T-helper 17 cell (primary cell): ENCODE data around the gene CD47. TPM values are rescaled to one million over a fixed set of nuclear protein-coding genes. Genes with fewer than 3 reads are reported as not detected.

Experiments used
- ATAC-seq: fragments of 150-1000 bp; cut with Tn5 transposase; 2 replicates; pipeline ENCODE4 v1.10.0; 2021; ENCODE audit warnings: mild to moderate bottlenecking, moderate library complexity
- DNase-seq, 3 donors: peaks; one replicate each; pipeline versions ENCODE4 v3.0.0 to v3.0.0-alpha.2; 2020 to 2021
- H3K9me3 ChIP-seq: one replicate; pipeline ENCODE4 v1.7.0; 2013; ENCODE audit warnings: low read length, mild to moderate bottlenecking; ENCODE audit not compliant: control insufficient read depth, poor library complexity, severe bottlenecking
- H3K27ac Mint-ChIP-seq: one replicate; pipeline ENCODE4 v1.8.0; 2022; ENCODE audit warnings: mild to moderate bottlenecking, moderate library complexity, mixed read lengths
- H3K27me3 Mint-ChIP-seq: one replicate; pipeline ENCODE4 v1.8.0; 2022; ENCODE audit warnings: mixed read lengths
- H3K36me3 Mint-ChIP-seq: one replicate; pipeline ENCODE4 v1.8.0; 2022; ENCODE audit warnings: low read depth, mixed read lengths
- H3K4me1 Mint-ChIP-seq: one replicate; pipeline ENCODE4 v1.8.0; 2022; ENCODE audit warnings: mild to moderate bottlenecking, mixed read lengths
- H3K4me3 Mint-ChIP-seq: one replicate; pipeline ENCODE4 v1.8.0; 2022; ENCODE audit warnings: mild to moderate bottlenecking, moderate library complexity, mixed read lengths
- total RNA-seq, 4 donors: library from RNA in 2 of 4; stranded (reverse) in 2 of 4; gene quantifications; one replicate each; pipeline ENCODE4 v1.2.3 and lab custom pipeline; 2022 to 2026

Gene CD47
- total RNA-seq, 2 donors from 2014 or later, result 150 to 170 TPM

DNA sequence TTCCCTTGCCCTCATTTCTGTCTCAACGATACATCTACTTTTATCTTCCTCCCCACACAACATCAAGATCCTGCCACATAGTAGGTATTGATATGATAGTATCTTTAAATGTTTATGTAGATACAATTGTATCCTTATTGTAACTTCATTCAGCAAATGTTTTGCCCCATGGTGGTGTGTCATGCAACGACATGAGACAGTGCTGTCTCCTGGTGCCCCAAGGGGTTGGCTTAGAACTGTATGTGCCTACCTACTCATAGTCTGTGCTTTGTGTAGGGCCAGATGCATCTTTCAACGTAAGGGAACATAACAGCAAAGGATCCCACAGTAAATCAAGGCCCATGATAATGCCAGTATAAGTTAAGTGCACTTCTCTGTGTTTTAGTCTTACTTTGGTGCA lies 2.8 kb upstream of the CD47 start:
- no peaks in the 10 kb centered on the region for H3K9me3 ChIP-seq
- ATAC-seq, result no peak
- Mint-ChIP-seq H3K27ac (peak overlapping the region; percentile 98), H3K4me1 (peaks cover 35% of the 10 kb centered on the region), H3K4me3 (peak overlapping the region; percentile 75), H3K36me3 (peaks cover 5% of the 10 kb centered on the region), H3K27me3 (no peaks in the 10 kb centered on the region)
- no peak for DNase-seq

DNA sequence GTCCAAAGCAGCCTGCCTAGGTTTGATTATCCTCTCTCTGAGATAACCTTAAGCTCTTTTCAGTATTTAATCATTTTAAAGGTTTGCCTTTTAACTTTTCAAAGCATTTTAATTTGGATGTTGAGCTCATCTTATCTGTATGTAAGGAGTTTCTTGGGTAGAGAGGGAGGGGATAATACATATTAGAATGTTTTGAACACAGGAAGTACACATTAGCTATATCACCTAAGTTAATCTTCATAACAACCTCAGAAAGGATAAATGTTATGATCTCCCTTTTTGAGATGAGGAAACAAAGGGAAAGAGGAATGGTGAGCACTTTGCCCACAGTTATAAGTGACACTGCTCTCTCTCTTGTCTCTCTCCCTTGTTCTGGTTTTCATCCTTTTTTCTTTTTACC lies 2.2 kb upstream of the CD47 start:
- peaks cover 35% of the 10 kb centered on the region for H3K4me1 Mint-ChIP-seq
- DNase-seq (no peak), ATAC-seq (no peak)
- peak overlapping the region; percentile 98 for H3K27ac Mint-ChIP-seq
- no peaks in the 10 kb centered on the region for H3K9me3 ChIP-seq
- peak overlapping the region; percentile 75 for H3K4me3 Mint-ChIP-seq
- peaks cover 5% of the 10 kb centered on the region for H3K36me3 Mint-ChIP-seq
- H3K27me3 Mint-ChIP-seq, result no peaks in the 10 kb centered on the region

DNA sequence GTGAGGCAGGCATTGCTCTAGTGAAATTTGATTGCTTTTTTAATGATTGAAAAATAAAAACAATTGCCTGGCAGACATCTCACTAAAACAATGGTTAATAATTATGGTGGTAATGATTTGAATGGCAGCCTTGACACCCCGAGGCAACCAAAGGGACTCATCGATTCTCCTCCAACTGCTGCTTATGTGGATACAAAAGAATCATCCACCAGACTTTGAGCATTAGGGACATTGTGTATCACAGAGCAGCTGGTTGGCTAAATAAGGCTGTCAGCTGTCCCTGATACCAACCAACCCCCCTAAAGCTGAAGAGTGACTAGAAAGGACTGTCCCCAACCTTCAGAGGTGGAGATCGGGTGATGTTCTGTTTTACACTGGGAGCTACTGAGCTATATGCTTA lies 1.7 kb upstream of the CD47 start:
- Mint-ChIP-seq H3K4me1 (peaks cover 41% of the 10 kb centered on the region), H3K36me3 (peaks cover 5% of the 10 kb centered on the region), H3K27me3 (no peaks in the 10 kb centered on the region), H3K27ac (peak overlapping the region; percentile 98), H3K4me3 (peak overlapping the region; percentile 98)
- H3K9me3 ChIP-seq, result no peaks in the 10 kb centered on the region
- no peak for DNase-seq
- no peak for ATAC-seq

DNA sequence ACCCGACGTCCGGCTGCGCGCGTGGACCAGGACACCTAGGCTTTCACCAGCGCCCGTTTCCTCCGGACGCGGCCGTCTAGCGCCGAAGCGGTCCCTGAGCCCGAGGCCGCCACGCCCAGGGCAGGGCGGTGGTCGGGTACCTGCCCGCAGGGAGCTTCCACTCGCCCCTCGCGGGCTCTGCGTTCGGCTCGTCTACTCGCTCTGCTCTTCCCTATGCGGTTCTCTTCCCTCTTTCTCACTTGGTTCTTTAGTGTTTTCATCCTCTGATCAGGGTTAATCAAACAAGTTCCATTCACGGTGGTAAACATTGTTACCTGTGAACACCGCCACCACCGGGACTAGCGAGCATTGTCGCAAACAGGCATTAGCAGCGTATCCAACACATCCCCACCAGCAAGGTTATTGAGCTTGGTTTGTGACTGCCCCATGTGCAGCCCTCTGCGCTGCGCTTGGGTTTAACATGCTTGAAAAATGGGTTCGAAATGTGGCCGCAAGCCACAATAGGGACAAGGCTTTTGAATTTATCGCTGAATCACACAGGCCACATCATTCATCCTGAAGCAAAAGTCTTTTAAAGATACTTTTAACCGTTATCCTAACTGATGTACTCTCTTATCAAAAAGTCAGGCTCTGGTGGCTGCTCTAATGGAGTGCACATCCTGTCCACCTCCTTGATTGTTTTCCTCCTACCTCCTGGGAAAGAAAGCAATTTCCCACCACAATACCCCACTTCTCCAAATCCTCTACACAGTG lies 843 bp upstream of the CD47 start:
- DNase-seq (peak; percentile 18 to 26 (median 19)), ATAC-seq (peak; percentile 7)
- peaks cover 38% of the 10 kb centered on the region for H3K4me1 Mint-ChIP-seq
- H3K4me3 Mint-ChIP-seq, result peak overlapping the region; percentile 98
- peaks cover 5% of the 10 kb centered on the region for H3K36me3 Mint-ChIP-seq
- H3K27me3 Mint-ChIP-seq, result no peaks in the 10 kb centered on the region
- H3K9me3 ChIP-seq, result no peaks in the 10 kb centered on the region
- peak overlapping the region; percentile 98 for H3K27ac Mint-ChIP-seq

DNA sequence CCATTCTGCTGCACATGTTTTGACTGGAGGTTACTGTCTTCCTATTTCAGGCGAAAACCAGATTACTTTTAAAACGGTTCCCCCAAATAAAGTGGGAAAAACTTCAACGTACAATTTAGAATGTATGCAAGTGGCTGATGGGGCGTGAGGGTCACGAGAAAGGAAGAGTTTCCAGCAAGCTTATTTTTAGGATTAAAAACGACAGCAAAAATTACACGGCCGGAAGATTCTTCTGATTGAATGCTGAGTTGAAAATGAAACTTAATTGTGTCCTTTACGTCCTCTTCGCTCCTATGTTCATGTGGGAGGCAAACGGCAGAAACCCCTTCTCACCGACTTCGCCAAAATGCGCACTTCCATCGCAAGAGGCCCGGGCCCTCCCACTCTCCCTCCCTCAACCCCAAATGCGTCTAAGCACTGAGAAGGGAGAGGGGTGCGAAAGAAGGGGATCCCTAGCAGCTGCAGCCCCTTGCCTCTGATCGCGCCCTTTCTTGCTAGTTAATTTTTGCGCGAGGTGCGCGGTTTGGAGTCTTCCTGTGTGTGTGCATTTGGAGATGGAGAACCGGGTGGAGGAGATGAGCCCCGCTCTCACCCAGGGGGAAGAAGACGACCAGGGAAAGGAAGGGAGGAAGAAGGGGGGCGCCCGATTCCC lies 656 bp downstream of the CD47 start:
- Mint-ChIP-seq H3K27ac (peak overlapping the region; percentile 98), H3K36me3 (peaks cover 5% of the 10 kb centered on the region), H3K27me3 (no peaks in the 10 kb centered on the region), H3K4me1 (peaks cover 35% of the 10 kb centered on the region), H3K4me3 (peak overlapping the region; percentile 98)
- DNase-seq (peak; percentile 29 to 52 (median 42)), ATAC-seq (peak; percentile 42)
- no peaks in the 10 kb centered on the region for H3K9me3 ChIP-seq

DNA sequence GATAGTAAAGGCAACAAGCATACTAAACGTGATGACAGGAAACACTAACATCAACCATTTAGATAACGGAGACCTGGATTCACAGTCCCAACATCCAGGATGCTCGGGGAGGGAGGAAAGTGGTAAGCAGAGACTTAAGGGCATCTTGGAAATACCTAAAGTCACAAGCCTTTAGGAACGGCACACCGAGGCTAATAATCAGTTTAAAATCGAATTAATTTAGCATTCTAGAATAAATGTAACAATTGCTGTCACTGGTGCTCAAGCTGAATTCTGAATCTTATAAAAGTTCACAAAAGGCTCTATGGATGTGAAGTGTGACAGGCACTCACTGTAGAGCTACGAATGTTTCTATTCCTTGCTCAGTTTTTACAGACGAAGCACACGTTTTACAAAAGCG lies 1.3 kb downstream of the CD47 start:
- no peaks in the 10 kb centered on the region for H3K27me3 Mint-ChIP-seq
- no peaks in the 10 kb centered on the region for H3K9me3 ChIP-seq
- DNase-seq, result no peak
- peak overlapping the region; percentile 98 for H3K4me3 Mint-ChIP-seq
- H3K4me1 Mint-ChIP-seq, result peaks cover 31% of the 10 kb centered on the region
- ATAC-seq, result no peak
- peak overlapping the region; percentile 98 for H3K27ac Mint-ChIP-seq
- peaks cover 5% of the 10 kb centered on the region for H3K36me3 Mint-ChIP-seq

DNA sequence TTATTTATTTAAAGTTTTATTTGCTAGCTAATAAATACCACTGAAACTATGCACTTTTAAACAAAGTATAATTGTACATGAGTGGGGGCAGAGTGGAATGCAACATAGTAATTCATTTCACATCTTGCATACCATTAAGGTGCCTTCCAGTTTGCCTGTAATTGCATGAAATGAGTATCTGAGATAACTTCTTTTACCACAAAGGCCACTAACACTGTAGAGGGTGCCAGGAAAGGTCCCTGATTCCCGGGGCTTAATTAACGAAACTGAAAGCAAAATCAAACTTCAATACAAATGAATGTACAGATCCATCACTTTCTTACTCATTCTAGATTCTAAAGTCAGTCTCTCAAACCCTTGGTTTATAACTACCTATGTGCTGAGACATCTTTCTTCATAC lies 2.1 kb downstream of the CD47 start:
- peak overlapping the region; percentile 98 for H3K27ac Mint-ChIP-seq
- H3K4me3 Mint-ChIP-seq, result no peak overlapping the region
- H3K27me3 Mint-ChIP-seq, result no peaks in the 10 kb centered on the region
- no peaks in the 10 kb centered on the region for H3K9me3 ChIP-seq
- peaks cover 31% of the 10 kb centered on the region for H3K4me1 Mint-ChIP-seq
- ATAC-seq (no peak), DNase-seq (no peak)
- peaks cover 5% of the 10 kb centered on the region for H3K36me3 Mint-ChIP-seq

DNA sequence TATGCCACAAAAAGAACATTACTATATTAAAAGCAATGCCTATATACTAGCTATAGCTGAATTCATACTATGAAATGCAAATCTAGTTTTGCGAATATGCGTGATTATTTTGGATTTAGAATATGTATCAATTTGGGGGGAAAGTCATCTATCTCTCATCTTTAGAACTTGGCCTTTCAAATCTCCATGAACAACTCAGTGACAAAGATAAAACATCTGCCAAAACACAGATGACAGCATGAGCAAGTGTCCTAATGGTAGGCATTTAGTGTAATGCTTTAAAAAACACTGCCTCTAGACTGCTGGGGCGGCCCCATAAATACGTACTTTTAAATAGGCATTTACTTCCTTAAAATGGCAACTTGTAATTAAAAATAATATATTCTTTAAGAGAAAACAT lies 2.7 kb downstream of the CD47 start:
- Mint-ChIP-seq H3K4me1 (peaks cover 27% of the 10 kb centered on the region), H3K36me3 (peaks cover 5% of the 10 kb centered on the region), H3K27ac (no peak overlapping the region), H3K27me3 (no peaks in the 10 kb centered on the region), H3K4me3 (no peak overlapping the region)
- no peak for DNase-seq
- ATAC-seq, result no peak
- no peaks in the 10 kb centered on the region for H3K9me3 ChIP-seq

DNA sequence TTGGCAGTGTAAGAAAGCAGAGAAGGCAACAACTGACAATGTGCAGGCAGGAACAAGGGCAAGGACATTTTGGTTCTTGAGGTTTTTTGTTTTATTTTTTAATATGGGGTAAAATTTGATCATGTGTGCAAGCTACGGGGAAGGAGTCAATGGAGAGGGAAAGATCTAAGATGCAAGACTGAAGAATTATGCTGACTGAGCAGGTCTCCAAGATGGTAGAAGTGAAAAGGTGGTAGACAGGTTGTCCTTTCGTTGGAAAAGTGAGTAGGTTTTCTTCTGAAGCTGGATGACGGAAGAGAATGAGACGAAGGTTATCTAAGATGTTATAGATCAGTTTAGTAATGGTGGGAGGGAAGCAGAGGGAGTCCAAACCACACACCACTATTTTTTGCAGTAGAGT lies 4.2 kb downstream of the CD47 start:
- no peaks in the 10 kb centered on the region for H3K9me3 ChIP-seq
- Mint-ChIP-seq H3K4me3 (no peak overlapping the region), H3K27me3 (no peaks in the 10 kb centered on the region), H3K4me1 (peaks cover 25% of the 10 kb centered on the region), H3K27ac (no peak overlapping the region), H3K36me3 (peaks cover 5% of the 10 kb centered on the region)
- DNase-seq (no peak), ATAC-seq (no peak)

DNA sequence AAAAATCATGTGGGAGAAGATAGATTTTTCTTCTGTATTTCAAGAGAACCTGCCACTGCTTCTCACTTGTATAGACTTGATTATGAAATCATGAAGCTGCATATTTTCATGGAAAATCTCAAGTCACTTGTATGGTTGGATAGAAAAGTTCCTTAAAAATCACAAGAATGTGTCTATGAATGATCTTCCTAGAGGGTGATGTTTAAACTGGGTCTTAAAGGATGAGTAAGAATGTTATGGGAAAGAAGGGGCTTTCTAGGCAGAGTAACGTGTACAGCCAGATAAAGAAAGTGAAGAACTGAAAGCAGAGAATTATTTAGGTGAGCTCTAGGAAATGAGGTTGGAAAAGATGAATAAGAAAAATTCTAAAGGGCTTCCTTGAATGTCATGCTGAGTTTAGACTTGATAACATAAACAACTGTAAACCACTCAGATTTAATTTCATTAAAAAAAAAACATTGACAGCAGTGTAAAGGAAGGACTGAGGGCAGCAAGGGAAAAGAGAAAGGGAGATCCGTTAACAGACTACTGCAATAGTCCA lies 5.0 kb downstream of the CD47 start:
- ATAC-seq, result no peak
- peaks cover 5% of the 10 kb centered on the region for H3K36me3 Mint-ChIP-seq
- DNase-seq, result no peak

DNA sequence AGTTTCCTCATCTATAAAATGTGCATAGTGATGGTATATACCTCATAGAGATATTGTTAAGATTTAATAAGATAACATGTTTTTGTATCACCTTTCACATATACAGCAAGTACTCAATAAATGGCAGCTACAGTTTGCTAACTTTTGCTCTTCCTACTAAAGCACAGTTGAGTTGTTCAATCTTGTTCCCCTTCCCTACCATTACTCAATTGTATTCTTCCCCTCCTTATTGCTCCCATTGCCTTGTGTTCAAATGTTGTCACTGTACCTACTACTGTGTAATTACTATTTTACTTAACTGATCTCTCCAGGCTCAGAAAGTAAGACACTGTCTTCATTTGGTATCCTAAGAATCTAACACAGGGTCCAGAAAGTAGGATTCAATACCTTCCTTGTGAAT lies 5.5 kb downstream of the CD47 start:
- Mint-ChIP-seq H3K27me3 (no peaks in the 10 kb centered on the region), H3K36me3 (peaks cover 4% of the 10 kb centered on the region), H3K27ac (no peak overlapping the region), H3K4me3 (no peak overlapping the region), H3K4me1 (peaks cover 33% of the 10 kb centered on the region)
- H3K9me3 ChIP-seq, result no peaks in the 10 kb centered on the region
- ATAC-seq (no peak), DNase-seq (no peak)

More for the DNA sequence above, 5.0 kb downstream of the CD47 start:
- Mint-ChIP-seq H3K4me3 (no peak overlapping the region), H3K27me3 (no peaks in the 10 kb centered on the region), H3K27ac (no peak overlapping the region), H3K4me1 (peaks cover 29% of the 10 kb centered on the region)
- H3K9me3 ChIP-seq, result no peaks in the 10 kb centered on the region

DNA sequence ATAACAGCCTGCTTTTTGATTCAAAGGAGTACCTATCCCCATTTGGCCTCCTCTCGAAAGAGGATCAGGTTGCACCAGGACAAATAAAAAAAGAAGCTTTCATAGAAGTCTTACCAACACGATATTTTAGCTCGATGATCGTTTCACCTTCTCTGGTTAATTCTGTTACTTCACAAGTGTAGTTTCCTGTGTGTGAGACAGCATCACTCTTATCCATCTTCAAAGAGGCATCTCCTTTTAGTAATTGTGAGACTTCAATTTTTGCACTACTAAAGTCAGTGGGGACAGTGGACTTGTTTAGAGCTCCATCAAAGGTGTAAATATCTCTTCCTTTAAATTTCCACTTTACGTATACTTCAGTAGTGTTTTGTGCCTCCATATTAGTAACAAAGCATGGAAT lies 11.0 kb downstream of the CD47 start:
- peaks cover 9% of the 10 kb centered on the region for H3K36me3 Mint-ChIP-seq
- H3K4me3 Mint-ChIP-seq, result peak overlapping the region; percentile 75
- H3K27me3 Mint-ChIP-seq, result no peaks in the 10 kb centered on the region
- peak overlapping the region; percentile 21 for H3K27ac Mint-ChIP-seq
- H3K4me1 Mint-ChIP-seq, result peaks cover 58% of the 10 kb centered on the region
- ATAC-seq (peak; percentile 47), DNase-seq (no peak)
- no peaks in the 10 kb centered on the region for H3K9me3 ChIP-seq

DNA sequence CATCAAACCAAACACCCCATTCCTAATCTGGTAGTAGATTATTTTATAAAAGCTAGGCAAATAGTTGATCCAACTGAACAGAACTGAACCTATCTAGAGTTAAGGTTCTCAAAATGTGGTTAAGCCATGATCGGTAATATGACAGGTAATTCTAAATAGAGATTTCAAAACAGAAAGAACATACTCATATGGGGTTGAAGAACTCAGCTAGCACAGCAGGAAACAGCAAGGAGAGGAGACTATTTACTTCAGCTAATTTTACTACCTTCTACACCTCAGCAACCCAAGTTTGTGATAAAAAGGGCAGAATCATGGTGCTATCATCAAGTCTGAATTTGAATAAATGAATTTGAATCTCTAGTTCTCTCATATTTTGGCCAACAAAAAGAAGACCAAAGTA lies 11.8 kb downstream of the CD47 start:
- Mint-ChIP-seq H3K27me3 (no peaks in the 10 kb centered on the region), H3K4me1 (peaks cover 62% of the 10 kb centered on the region), H3K4me3 (peak overlapping the region; percentile 55), H3K36me3 (peaks cover 9% of the 10 kb centered on the region), H3K27ac (peak overlapping the region; percentile 21)
- DNase-seq, result no peak
- H3K9me3 ChIP-seq, result no peaks in the 10 kb centered on the region
- no peak for ATAC-seq
